ENCODE measurements around the gene ANKRD39. TPM values are rescaled to one million over a fixed set of nuclear protein-coding genes. Genes with fewer than 3 reads are reported as not detected.

Gene ANKRD39
- total and polyA plus RNA-seq, 2 donors (not counting 1 experiment from before 2014, with no cell fraction given) = 5.3 to 5.8 TPM

- DNase-seq (ENCODE audit: low read depth in 2 of 2) = no peak
- H3K4me2 ChIP-seq (ENCODE audit: extremely low read depth, insufficient read depth, low read length) = no peak overlapping the region
- TF ChIP-seq CTCF (conservative IDR thresholded peaks at IDR 0.05 in 1 of 2, IDR thresholded peaks at IDR 0.05 in 1 of 2; ENCODE audit: low read depth in 1 of 2, low read length in 2 of 2) = no peak
- TF ChIP-seq EZH2 (IDR thresholded peaks at IDR 0.05; ENCODE audit: low read length, missing control alignments) = no peak
- H3K4me1 ChIP-seq (ENCODE audit: control insufficient read depth, extremely low read depth, insufficient read depth, low read length) = peaks cover 3% of the 10 kb centered on the region
- no peaks in the 10 kb centered on the region for H3K9me3 ChIP-seq (ENCODE audit: control insufficient read depth, insufficient read depth, low read depth, low read length)
- H3K9ac ChIP-seq (ENCODE audit: insufficient read depth, low read length) = no peak overlapping the region
- H3K27me3 ChIP-seq (ENCODE audit: control insufficient read depth, insufficient read depth, low read length) = no peaks in the 10 kb centered on the region
- H3K27ac ChIP-seq (ENCODE audit: insufficient read depth, low read length) = no peak overlapping the region
- H3K4me3 ChIP-seq (replicated peaks in 1 of 4; ENCODE audit: control extremely low read depth in 1 of 4, insufficient read depth in 1 of 4, low read depth in 3 of 4, low read length in 4 of 4) = no peak overlapping the region
- H3K79me2 ChIP-seq (ENCODE audit: control insufficient read depth, insufficient read depth, low read length) = peaks cover 6% of the 10 kb centered on the region
- H3K36me3 ChIP-seq (ENCODE audit: control insufficient read depth, insufficient read depth, low read length) = peaks cover 4% of the 10 kb centered on the region
- no peaks in the 10 kb centered on the region for H4K20me1 ChIP-seq (ENCODE audit: control insufficient read depth, extremely low read depth, insufficient read depth, low read length)
- H2AFZ ChIP-seq (ENCODE audit: low read length) = no peak overlapping the region
Observed at GRCh38 chr2:96852667-96853066, 5.1 kb downstream of the ANKRD39 start.

GRCh38 chr2:96848264-96848663 lies 9.6 kb downstream of the ANKRD39 start:
- H2AFZ ChIP-seq (ENCODE audit: low read length) = no peak overlapping the region
- no peak for TF ChIP-seq EZH2 (IDR thresholded peaks at IDR 0.05; ENCODE audit: low read length, missing control alignments)
- no peak for TF ChIP-seq CTCF (conservative IDR thresholded peaks at IDR 0.05 in 1 of 2, IDR thresholded peaks at IDR 0.05 in 1 of 2; ENCODE audit: low read depth in 1 of 2, low read length in 2 of 2)
- no peaks in the 10 kb centered on the region for H3K79me2 ChIP-seq (ENCODE audit: control insufficient read depth, insufficient read depth, low read length)
- H3K4me1 ChIP-seq (ENCODE audit: control insufficient read depth, extremely low read depth, insufficient read depth, low read length) = no peaks in the 10 kb centered on the region
- H3K4me3 ChIP-seq (replicated peaks in 1 of 4; ENCODE audit: control extremely low read depth in 1 of 4, insufficient read depth in 1 of 4, low read depth in 3 of 4, low read length in 4 of 4) = no peak overlapping the region
- H3K9ac ChIP-seq (ENCODE audit: insufficient read depth, low read length) = no peak overlapping the region
- H3K36me3 ChIP-seq (ENCODE audit: control insufficient read depth, insufficient read depth, low read length) = peaks cover under 1% of the 10 kb centered on the region
- H3K4me2 ChIP-seq (ENCODE audit: extremely low read depth, insufficient read depth, low read length) = no peak overlapping the region
- no peaks in the 10 kb centered on the region for H3K27me3 ChIP-seq (ENCODE audit: control insufficient read depth, insufficient read depth, low read length)
- H4K20me1 ChIP-seq (ENCODE audit: control insufficient read depth, extremely low read depth, insufficient read depth, low read length) = no peaks in the 10 kb centered on the region
- DNase-seq (ENCODE audit: low read depth in 2 of 2) = no peak
- H3K9me3 ChIP-seq (ENCODE audit: control insufficient read depth, insufficient read depth, low read depth, low read length) = no peaks in the 10 kb centered on the region
- no peak overlapping the region for H3K27ac ChIP-seq (ENCODE audit: insufficient read depth, low read length)

- Histone ChIP-seq H3K79me2 (ENCODE audit: control insufficient read depth, insufficient read depth, low read length) (no peaks in the 10 kb centered on the region), H4K20me1 (ENCODE audit: control insufficient read depth, extremely low read depth, insufficient read depth, low read length) (no peaks in the 10 kb centered on the region), H3K27ac (ENCODE audit: insufficient read depth, low read length) (no peak overlapping the region), H3K4me1 (ENCODE audit: control insufficient read depth, extremely low read depth, insufficient read depth, low read length) (no peaks in the 10 kb centered on the region), H3K36me3 (ENCODE audit: control insufficient read depth, insufficient read depth, low read length) (no peaks in the 10 kb centered on the region), H2AFZ (ENCODE audit: low read length) (no peak overlapping the region), H3K9me3 (ENCODE audit: control insufficient read depth, insufficient read depth, low read depth, low read length) (no peaks in the 10 kb centered on the region), H3K4me2 (ENCODE audit: extremely low read depth, insufficient read depth, low read length) (no peak overlapping the region), H3K27me3 (ENCODE audit: control insufficient read depth, insufficient read depth, low read length) (no peaks in the 10 kb centered on the region), H3K9ac (ENCODE audit: insufficient read depth, low read length) (no peak overlapping the region), H3K4me3 (replicated peaks in 1 of 4; ENCODE audit: control extremely low read depth in 1 of 4, insufficient read depth in 1 of 4, low read depth in 3 of 4, low read length in 4 of 4) (no peak overlapping the region)
- DNase-seq (ENCODE audit: low read depth in 2 of 2) = no peak
- TF ChIP-seq CTCF (conservative IDR thresholded peaks at IDR 0.05 in 1 of 2, IDR thresholded peaks at IDR 0.05 in 1 of 2; ENCODE audit: low read depth in 1 of 2, low read length in 2 of 2) = no peak
- TF ChIP-seq EZH2 (IDR thresholded peaks at IDR 0.05; ENCODE audit: low read length, missing control alignments) = no peak
Observed at GRCh38 chr2:96847586-96847985, 10.2 kb downstream of the ANKRD39 start.

All from fibroblast of lung (primary cell).